HG03469 (cell line): ENCODE data around the gene ERV3-1.
"Not testable (repeated sequence)": the region's sequence is repeated elsewhere in the genome, so short reads cannot be mapped to it uniquely, and the experiment has no call there.

ENCODE experiments used
- ATAC-seq: cut with Tn5 transposase; IDR thresholded peaks from one replicate; pipeline ENCODE4 v1.9.1; 2021; ENCODE audit warnings: mild to moderate bottlenecking, moderate library complexity, moderate number of reproducible peaks; ENCODE audit not compliant: unreplicated experiment

Gene ERV3-1

DNA sequence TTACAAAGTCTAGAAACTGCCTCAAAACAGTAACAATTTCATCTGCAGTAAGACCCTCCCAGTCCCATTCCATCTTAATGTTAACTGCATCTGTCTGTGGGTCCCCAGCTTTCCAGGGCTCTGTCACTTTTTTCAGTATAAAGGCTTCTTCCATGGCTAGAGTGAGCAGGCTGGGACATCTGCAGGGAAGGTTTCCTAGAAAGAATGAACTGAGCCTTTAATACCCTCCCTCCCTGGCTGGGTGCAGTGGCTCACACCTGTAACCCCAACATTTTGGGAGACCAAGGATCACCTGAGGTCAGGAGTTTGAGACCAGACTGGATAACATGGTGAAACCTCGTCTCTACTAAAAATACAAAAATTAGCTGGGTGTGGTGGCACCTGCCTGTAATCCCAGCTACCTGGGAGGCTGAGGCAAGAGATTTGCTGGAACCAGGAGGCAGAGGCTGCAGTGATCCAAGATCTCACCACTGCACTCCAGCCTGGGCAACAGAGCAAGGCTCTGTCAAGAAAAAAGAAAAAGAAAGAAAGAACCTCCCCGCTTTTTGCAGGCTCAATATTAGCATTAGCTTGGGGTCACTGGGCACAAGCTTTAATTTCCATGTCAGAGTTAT lies 3.4 kb downstream of the ERV3-1 start:
- no peak for ATAC-seq

DNA sequence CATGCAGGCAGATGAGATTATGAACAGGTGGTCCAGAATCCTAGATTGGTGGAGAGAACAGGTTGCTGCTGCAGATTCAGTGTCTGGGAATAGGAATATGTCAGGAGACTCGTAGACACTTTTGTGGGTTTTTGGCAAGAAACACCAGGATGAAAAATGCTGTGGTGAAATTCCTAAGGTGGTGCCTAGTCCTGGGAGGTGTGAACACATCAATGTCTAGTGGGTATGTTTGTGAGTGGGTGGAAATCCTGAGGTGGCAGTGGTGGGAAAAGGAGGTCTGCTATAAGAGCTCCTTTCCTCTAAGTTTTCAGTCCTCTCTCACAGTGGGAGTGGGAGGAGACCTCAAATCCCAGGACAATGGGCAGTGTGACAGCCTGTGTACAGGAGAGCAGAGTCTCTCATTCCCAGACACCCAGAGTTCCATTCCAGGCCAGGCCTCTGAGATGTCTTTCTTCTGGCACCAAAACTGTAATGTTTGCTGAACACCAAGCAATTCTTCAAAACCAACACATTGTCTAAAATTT lies 5.1 kb downstream of the ERV3-1 start:
- ATAC-seq: no peak

DNA sequence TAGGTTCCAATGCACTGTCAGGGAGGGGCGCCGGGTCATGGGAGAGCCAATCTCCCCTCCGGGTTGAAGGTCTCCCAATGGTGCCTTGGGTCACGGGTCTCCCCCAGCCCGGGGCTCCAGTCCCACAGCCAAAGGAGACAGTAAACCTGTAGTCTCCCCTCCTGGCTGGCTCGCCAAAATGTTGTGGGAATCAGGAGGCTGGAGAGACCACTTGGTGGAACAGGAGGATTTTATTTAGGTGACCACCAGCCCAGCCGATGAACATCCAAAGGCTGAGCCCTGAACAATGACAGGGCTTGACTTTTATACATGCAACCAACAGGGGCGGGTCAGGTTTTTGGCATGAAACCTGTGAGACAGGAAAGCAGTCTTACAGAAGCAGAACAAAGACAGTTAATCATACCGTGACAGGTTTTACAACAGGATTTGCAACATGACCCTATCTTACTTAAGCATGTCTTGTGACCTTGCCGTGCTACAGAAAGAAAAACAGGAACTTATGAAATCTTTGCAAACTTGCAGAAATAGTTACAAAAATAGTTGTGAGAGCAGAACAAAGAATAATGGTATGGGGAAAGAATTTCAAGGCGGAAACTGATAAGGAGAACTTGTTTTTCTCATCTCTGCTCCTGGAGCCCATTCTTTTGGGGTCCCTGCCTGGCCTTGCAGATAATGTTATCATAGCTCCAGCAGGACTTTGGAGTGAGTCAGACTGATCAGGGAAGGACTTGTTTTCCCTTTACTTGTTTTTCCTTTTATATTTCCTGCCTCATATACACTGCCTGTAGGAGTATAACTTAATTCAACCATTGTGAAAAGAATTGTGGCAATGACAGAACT lies 7.1 kb downstream of the ERV3-1 start:
- ATAC-seq: peak; percentile 72

DNA sequence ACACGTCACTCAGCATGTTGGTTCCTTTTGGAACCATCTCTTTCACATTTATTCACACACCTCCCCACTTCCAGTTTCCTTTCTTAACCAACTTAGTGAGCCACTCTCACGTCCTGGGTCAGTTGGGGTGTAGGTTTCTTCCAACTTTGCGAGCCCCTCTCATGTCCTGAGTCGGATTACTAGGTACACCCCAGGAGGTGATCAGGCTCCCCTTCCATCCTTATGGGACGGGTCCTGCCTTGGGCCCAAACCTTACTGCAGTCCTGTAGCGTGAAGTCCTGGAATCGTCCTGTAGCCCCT lies 7.7 kb downstream of the ERV3-1 start:
- no peak for ATAC-seq

DNA sequence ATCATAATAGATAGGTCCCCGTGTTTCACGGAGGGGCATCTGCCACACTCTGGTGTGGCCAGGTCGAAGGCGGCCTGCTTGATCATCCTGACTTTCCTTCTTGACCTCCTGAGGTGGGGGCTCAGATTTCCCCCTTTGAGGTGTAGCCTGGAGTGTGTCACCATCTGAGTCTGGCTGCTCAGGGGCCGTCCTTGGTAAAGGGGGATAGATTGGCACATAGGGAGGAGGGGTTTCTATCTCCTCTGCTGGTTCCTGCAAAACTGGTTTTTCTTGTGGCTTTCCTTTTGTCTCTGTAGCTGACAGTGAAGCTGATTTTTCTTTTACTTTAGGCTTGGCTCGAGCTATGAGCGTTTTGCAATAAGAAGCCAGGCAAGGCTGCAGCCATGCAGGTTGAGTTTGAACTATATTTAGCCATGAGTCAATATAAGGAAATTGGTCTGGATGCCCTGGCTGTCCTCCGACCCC lies 8.5 kb downstream of the ERV3-1 start:
- ATAC-seq: no peak

DNA sequence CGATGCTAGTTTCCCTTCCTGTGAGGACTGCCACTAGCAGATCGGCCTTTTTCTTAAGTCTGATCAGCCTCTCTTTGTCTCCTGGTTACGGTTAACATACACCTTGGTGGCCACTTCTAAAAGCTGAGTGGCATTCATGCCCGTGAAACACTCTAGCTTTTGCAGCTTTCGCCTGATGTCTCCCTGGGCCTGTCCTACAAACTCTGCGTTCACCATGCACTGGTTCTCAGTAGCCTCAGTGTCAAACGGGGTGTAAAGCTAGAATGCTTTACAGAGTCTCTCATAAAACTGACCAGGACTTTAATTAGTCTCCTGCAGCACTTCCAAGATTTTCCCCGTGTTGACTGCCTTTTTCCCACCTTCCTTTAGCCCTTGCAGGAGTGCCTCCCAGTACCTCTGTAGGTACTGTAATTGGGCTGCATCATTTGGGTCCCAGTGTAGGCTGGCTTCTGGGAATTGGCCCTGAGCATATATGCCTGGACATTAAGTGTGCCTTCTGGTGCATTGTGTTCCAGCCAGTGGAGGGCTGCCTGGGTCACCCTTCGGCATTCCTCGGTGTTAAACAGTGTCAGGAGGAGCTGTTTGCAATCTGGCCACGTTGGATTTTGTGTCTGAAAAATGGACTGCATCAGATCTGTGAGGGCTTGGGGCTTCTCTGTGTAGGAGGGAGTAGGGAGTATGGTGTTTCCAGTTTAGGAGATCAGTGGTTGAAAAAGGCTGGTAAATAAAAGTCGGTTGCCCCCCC lies 9.2 kb downstream of the ERV3-1 start:
- no peak for ATAC-seq

DNA sequence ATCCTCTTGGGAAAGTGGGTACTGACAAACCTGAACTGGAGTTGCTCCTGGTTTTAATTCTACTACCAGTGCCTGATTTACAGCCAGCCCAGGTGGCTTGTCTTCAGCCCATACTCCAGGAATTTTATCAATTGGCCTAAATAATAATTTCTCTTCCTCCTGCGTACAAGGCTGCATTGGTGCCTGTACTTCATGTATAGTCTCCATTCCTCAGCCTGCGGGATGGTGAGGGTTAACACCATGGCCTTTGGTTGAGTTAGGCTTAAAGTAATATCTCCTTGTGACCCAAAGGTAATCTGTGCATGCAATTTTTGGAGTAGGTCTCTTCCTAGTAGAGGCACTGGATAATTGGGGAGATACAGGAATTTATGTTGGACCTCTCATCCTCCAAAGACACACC lies 10.2 kb downstream of the ERV3-1 start:
- no peak for ATAC-seq

GRCh38 chr7:64993901-64994300 lies 12.6 kb downstream of the ERV3-1 start:
- no peak for ATAC-seq

- ATAC-seq: no peak
These were observed 13.5 kb downstream of the ERV3-1 start for GRCh38 chr7:64992971-64993370.

DNA sequence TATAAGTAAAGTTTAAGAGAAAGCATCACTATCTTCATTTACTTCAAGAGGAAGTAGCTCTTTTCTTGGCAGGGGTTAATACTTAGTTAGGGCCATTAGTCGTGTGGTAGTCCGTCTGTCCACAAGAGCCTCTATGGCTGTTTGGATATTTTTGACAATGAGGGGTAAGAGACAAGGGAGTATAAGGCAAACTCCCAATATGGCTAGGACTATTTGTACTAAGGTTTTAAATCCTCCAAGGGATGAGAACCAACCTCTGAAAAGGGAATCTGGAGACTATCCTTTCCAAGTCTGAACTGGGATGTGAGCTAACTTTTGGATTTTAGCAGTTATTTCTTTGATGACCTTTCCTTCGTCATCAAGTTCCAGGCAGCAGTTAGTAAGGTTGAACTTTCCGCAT lies 15.6 kb downstream of the ERV3-1 start, which contains the start of gene ZNF117:
ZNF117 (minus strand) TSS at position 101 of the 400 bp plus-strand sequence.
- ATAC-seq: no peak

- no peak for ATAC-seq
These were observed 16.3 kb downstream of the ERV3-1 start for GRCh38 chr7:64990216-64990615.

GRCh38 chr7:64978497-64979203 lies 27.8 kb downstream of the ERV3-1 start:
- no peak for ATAC-seq

DNA sequence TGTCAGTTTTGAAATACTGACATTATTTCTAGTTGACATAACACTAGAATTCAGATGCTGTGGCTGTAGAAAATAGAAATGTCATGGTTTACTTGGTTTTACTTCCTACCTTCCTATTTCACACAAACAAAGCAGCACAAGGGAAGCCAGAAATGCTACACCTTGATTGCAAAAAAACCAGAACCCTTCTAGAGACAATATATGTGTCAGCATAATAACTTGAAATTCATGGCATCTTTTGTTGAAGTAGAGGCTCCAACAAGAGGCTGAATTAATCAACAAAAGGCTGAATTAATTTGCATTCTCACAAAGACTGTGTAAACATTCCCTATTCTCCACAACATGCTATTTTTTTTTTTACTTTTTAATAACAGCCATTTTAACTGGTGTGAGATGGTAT lies 40.9 kb downstream of the ERV3-1 start:
- ATAC-seq: no peak

- no peak for ATAC-seq
These were observed 47.3 kb downstream of the ERV3-1 start for GRCh38 chr7:64959072-64959747.

- ATAC-seq: peak; percentile 50
These were observed 55.1 kb downstream of the ERV3-1 start for GRCh38 chr7:64951250-64951848.

DNA sequence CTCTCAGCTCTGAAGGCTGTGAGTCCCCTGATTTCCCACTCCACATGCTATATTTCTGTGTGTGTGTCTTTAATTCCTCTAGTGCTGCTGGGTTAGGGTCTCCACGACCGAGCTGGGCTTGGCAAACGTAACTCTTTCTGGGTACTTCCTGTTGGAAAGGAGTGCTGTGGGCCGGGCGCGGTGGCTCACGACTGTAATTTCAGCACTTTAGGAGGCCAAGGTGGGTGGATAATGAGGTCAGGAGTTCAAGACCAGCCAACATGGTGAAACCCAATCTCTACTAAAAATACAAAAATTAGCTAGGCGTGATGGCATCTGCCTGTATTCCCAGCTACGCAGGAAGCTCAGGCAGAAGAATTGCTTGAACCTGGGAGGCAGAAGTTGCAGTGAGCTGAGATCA lies 55.8 kb downstream of the ERV3-1 start:
- not testable (repeated sequence) for ATAC-seq

- not testable (repeated sequence) for ATAC-seq
These were observed 57.7 kb downstream of the ERV3-1 start for GRCh38 chr7:64948774-64949173.

GRCh38 chr7:64947252-64948000 lies 59.1 kb downstream of the ERV3-1 start:
- no peak for ATAC-seq

DNA sequence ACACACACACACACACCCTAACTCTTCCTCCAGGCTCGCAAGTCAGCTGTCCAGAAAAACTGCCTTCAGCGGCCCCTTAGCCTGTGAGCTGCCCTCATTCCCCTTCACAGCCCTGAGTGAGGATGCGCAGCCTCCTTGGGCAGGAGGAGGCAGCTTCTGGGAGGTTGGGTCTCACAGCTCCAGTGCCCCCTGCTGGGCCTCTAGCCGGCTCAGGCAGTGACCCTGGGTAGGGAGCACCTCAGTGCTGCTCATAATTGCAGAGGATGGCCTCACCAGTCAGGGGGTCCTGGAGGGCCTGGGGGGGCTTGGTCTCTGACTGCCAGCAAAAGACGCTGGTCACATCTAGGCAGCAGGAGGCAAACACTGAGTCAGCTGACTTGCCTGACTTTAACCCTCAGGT lies 59.7 kb downstream of the ERV3-1 start:
- no peak for ATAC-seq
